SJSA1 (cell line): ENCODE results near the gene LAMC1. TPM values are rescaled to one million over a fixed set of nuclear protein-coding genes. Genes with fewer than 3 reads are reported as not detected.

Experiments used
- DNase-seq, 2 experiments: peaks; one replicate each; pipeline ENCODE4 v3.0.0-alpha.2; 2015 to 2020; ENCODE audit warnings: low spot score in 2 of 2, low read depth in 1 of 2
- H3K27ac ChIP-seq: fragments of 250-450 bp; sonication (Bioruptor Pico); 2 replicates; pipeline ENCODE4 v1.5.1; 2020; ENCODE audit warnings: mild to moderate bottlenecking, moderate library complexity
- H3K27me3 ChIP-seq: fragments of 250-450 bp; sonication (Bioruptor Pico); replicated peaks from 2 replicates; pipeline ENCODE4 v1.5.1; 2020; ENCODE audit warnings: mild to moderate bottlenecking, moderate library complexity
- H3K36me3 ChIP-seq: fragments of 250-450 bp; sonication (Bioruptor Pico); 2 replicates; pipeline ENCODE4 v1.5.1; 2020; ENCODE audit warnings: mild to moderate bottlenecking
- H3K4me1 ChIP-seq: fragments of 250-450 bp; sonication (Bioruptor Pico); replicated peaks from 2 replicates; pipeline ENCODE4 v1.6.1; 2021; ENCODE audit warnings: mild to moderate bottlenecking
- H3K4me3 ChIP-seq: fragments of 250-450 bp; sonication (Bioruptor Pico); 2 replicates; pipeline ENCODE4 v1.5.1; 2020; ENCODE audit warnings: mild to moderate bottlenecking
- H3K9me3 ChIP-seq: fragments of 250-450 bp; sonication (Bioruptor Pico); replicated peaks from 2 replicates; pipeline ENCODE4 v1.5.1; 2020; ENCODE audit warnings: mild to moderate bottlenecking
- total RNA-seq: library from RNA; depleted of rRNA; stranded (reverse); fragments of >200 nt; shearing (Covaris generic); gene quantifications from 2 replicates; pipeline ENCODE4 v1.2.3, GENCODE V29; 2014

Gene LAMC1
- total RNA-seq, 1 experiment from 2014 or later, result 220 TPM

GRCh38 chr1:183025010-183025337, 1.8 kb downstream of the LAMC1 start:
- Histone ChIP-seq H3K36me3 (peaks cover 31% of the 10 kb centered on the region), H3K4me3 (peak overlapping the region; percentile 95), H3K4me1 (peaks cover 55% of the 10 kb centered on the region), H3K27ac (peak overlapping the region; percentile 97), H3K9me3 (0 out of 2 replicates have a peak, but pooled peaks cover 4% of the 10 kb centered on the region), H3K27me3 (no peaks in the 10 kb centered on the region)
- DNase-seq, result no peak

GRCh38 chr1:183025782-183026774, 2.9 kb downstream of the LAMC1 start:
- H3K27me3 ChIP-seq, result no peaks in the 10 kb centered on the region
- H3K27ac ChIP-seq, result peak overlapping the region; percentile 97
- peaks cover 32% of the 10 kb centered on the region for H3K36me3 ChIP-seq
- 0 out of 2 replicates have a peak, but pooled peaks cover 4% of the 10 kb centered on the region for H3K9me3 ChIP-seq
- peak overlapping the region; percentile 95 for H3K4me3 ChIP-seq
- H3K4me1 ChIP-seq, result peaks cover 65% of the 10 kb centered on the region
- no peak for DNase-seq

- DNase-seq, result no peak
- H3K4me3 ChIP-seq, result no peak overlapping the region
These were observed 3.8 kb downstream of the LAMC1 start for GRCh38 chr1:183027031-183027430.

GRCh38 chr1:183027791-183028190, 4.6 kb downstream of the LAMC1 start:
- Histone ChIP-seq H3K4me3 (no peak overlapping the region), H3K9me3 (0 out of 2 replicates have a peak, but pooled peaks cover 4% of the 10 kb centered on the region), H3K36me3 (peaks cover 33% of the 10 kb centered on the region), H3K27me3 (no peaks in the 10 kb centered on the region), H3K27ac (no peak overlapping the region), H3K4me1 (peaks cover 71% of the 10 kb centered on the region)
- DNase-seq, result no peak

More at GRCh38 chr1:183027031-183027430, 3.8 kb downstream of the LAMC1 start:
- Histone ChIP-seq H3K9me3 (0 out of 2 replicates have a peak, but pooled peaks cover 4% of the 10 kb centered on the region), H3K4me1 (peaks cover 65% of the 10 kb centered on the region), H3K36me3 (peaks cover 33% of the 10 kb centered on the region), H3K27me3 (no peaks in the 10 kb centered on the region), H3K27ac (no peak overlapping the region)

- Histone ChIP-seq H3K36me3 (peaks cover 26% of the 10 kb centered on the region), H3K9me3 (no peaks in the 10 kb centered on the region), H3K27ac (peak overlapping the region; percentile 69), H3K4me3 (no peak overlapping the region), H3K27me3 (no peaks in the 10 kb centered on the region), H3K4me1 (peaks cover 77% of the 10 kb centered on the region)
- DNase-seq, result peak; percentile 49 to 69
These were observed 6.4 kb downstream of the LAMC1 start for GRCh38 chr1:183029591-183030000.

- H3K9me3 ChIP-seq, result no peaks in the 10 kb centered on the region
- no peak overlapping the region for H3K4me3 ChIP-seq
- no peak for DNase-seq
- H3K27ac ChIP-seq, result peak overlapping the region; percentile 69
- peaks cover 29% of the 10 kb centered on the region for H3K36me3 ChIP-seq
- peaks cover 77% of the 10 kb centered on the region for H3K4me1 ChIP-seq
- no peaks in the 10 kb centered on the region for H3K27me3 ChIP-seq
These were observed 6.8 kb downstream of the LAMC1 start for GRCh38 chr1:183030053-183030452.

GRCh38 chr1:183032122-183032921, 9.1 kb downstream of the LAMC1 start:
- peak; percentile 69 to 72 for DNase-seq
- no peak overlapping the region for H3K4me3 ChIP-seq
- H3K27me3 ChIP-seq, result no peaks in the 10 kb centered on the region
- H3K27ac ChIP-seq, result peak overlapping the region; percentile 53
- peaks cover 63% of the 10 kb centered on the region for H3K4me1 ChIP-seq
- no peaks in the 10 kb centered on the region for H3K9me3 ChIP-seq
- peaks cover 29% of the 10 kb centered on the region for H3K36me3 ChIP-seq

- Histone ChIP-seq H3K27ac (0 out of 2 replicates have a peak overlapping the region, but pooled peaks have one; percentile 53), H3K27me3 (no peaks in the 10 kb centered on the region), H3K4me1 (peaks cover 59% of the 10 kb centered on the region), H3K4me3 (no peak overlapping the region), H3K36me3 (peaks cover 25% of the 10 kb centered on the region), H3K9me3 (no peaks in the 10 kb centered on the region)
- DNase-seq, result no peak
These were observed 10.0 kb downstream of the LAMC1 start for GRCh38 chr1:183033205-183033604.

GRCh38 chr1:183034682-183035081, 11.5 kb downstream of the LAMC1 start:
- peaks cover 59% of the 10 kb centered on the region for H3K4me1 ChIP-seq
- no peaks in the 10 kb centered on the region for H3K9me3 ChIP-seq
- H3K4me3 ChIP-seq, result no peak overlapping the region
- H3K36me3 ChIP-seq, result peaks cover 16% of the 10 kb centered on the region
- no peak for DNase-seq
- H3K27me3 ChIP-seq, result no peaks in the 10 kb centered on the region
- H3K27ac ChIP-seq, result no peak overlapping the region

- Histone ChIP-seq H3K9me3 (no peaks in the 10 kb centered on the region), H3K27ac (peak overlapping the region; percentile 88), H3K36me3 (peaks cover 13% of the 10 kb centered on the region; the same call in 1 of the 2 replicates), H3K4me3 (no peak overlapping the region), H3K4me1 (peaks cover 59% of the 10 kb centered on the region), H3K27me3 (no peaks in the 10 kb centered on the region)
- DNase-seq, result no peak
These were observed 15.2 kb downstream of the LAMC1 start for GRCh38 chr1:183038333-183038866.

- Histone ChIP-seq H3K4me3 (no peak overlapping the region), H3K4me1 (peaks cover 64% of the 10 kb centered on the region), H3K27ac (peak overlapping the region; percentile 88)
These were observed 15.7 kb downstream of the LAMC1 start for GRCh38 chr1:183038913-183039312.

GRCh38 chr1:183039330-183039729, 16.1 kb downstream of the LAMC1 start:
- Histone ChIP-seq H3K27ac (peak overlapping the region; percentile 88), H3K9me3 (no peaks in the 10 kb centered on the region), H3K36me3 (peaks cover 13% of the 10 kb centered on the region; the same call in 1 of the 2 replicates), H3K4me3 (no peak overlapping the region), H3K4me1 (peaks cover 66% of the 10 kb centered on the region), H3K27me3 (no peaks in the 10 kb centered on the region)
- DNase-seq, result peak in 1 of 2 experiments; percentile 69

More at GRCh38 chr1:183038913-183039312, 15.7 kb downstream of the LAMC1 start:
- Histone ChIP-seq H3K36me3 (peaks cover 13% of the 10 kb centered on the region; the same call in 1 of the 2 replicates), H3K27me3 (no peaks in the 10 kb centered on the region), H3K9me3 (no peaks in the 10 kb centered on the region)
- DNase-seq, result no peak

GRCh38 chr1:183039985-183040447, 16.8 kb downstream of the LAMC1 start:
- Histone ChIP-seq H3K9me3 (no peaks in the 10 kb centered on the region), H3K4me3 (no peak overlapping the region), H3K36me3 (peaks cover 9% of the 10 kb centered on the region; the same call in 1 of the 2 replicates), H3K27me3 (no peaks in the 10 kb centered on the region), H3K27ac (peak overlapping the region; percentile 88), H3K4me1 (peaks cover 72% of the 10 kb centered on the region)
- peak; percentile 60 to 81 for DNase-seq
